HG03378 (cell line): ENCODE data around the gene CDKAL1.
"Not testable (repeated sequence)": the region's sequence is repeated elsewhere in the genome, so short reads cannot be mapped to it uniquely, and the experiment has no call there.

Experiments used
- ATAC-seq: cut with Tn5 transposase; IDR thresholded peaks from one replicate; pipeline ENCODE4 v1.9.1; 2021; ENCODE audit warnings: mild to moderate bottlenecking, moderate library complexity; ENCODE audit not compliant: unreplicated experiment

CDKAL1 gene

DNA sequence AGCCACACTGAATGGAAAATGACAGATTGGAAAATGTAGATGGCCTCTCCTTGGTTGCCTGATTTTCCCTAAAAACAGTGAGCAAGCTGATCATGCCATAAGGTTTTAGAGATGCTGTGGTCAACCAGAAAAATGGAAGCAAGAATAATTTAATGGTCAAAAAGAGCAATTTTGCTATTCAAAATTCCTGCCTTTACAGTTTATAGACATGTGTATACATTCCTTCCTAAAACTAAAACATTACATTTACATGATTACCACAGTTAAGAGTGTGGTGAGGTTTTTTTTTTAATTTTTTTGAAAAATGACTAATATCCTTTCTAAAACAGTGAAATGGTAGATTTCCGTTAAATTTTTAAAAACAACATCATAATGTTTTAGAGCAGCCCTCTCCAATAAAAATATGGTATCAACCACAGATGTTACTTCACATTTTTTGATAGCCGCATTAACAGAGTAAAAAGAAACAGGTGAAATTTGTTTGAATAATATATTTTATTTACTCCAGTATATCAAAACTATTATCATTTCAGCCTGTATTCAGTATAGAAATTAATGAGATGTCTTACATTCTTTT is 652.3 kb downstream of the CDKAL1 start:
- ATAC-seq, result no peak

DNA sequence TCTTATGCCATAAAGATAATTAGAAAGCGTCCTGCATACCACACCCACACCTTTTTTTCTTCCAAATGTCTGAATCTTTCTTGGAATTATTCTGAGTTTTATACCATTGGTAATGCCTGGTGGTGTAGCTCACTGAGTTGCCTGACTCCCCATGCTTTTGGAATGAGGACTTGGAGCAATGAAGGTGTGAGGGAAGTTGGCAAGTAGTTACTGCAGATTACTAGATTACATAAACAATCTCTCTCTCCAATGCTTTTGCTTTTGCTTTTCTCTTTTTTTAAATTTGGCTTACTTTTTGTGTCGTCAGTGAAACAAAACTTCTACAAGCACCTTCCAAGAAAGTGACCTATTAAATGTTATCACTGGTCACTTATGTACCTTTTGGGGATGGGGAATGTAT is 653.2 kb downstream of the CDKAL1 start:
- no peak for ATAC-seq

DNA sequence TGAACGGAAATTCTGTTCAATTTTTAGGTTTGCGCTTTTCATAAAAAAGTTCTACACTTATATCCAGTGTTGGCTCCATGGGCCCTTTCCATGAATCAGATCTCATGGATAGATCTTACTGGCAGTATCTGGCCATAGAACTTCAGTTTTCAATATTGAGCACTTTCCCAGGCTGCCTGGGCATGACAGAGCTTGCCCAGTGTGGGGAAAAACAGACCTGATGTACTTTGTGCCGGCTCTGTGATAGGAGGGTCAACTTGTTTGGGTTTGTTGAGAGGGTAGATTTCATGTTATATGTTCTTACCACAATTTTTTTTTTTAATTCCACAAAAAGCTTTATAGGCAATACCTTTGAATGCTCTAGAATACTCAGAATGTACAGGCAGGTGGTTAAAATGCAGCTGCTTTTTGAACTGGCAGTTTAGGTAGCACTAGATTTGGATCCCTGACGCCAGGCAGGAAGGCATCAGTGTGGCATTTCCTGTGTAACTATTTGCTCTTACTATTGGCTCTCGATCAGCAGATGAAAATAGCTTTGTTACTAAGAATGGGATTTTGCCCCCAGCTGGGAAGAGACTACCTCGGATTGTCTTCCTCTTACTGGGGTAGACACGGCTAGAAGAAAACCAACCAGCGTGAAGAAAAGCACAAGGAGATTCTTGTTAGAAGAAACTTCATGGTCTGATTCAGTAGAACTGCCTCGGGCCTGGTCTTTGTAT is 654.4 kb downstream of the CDKAL1 start:
- no peak for ATAC-seq

- no peak for ATAC-seq
These were observed 655.5 kb downstream of the CDKAL1 start for GRCh38 chr6:21189759-21190158.

GRCh38 chr6:21190701-21191100 is 656.4 kb downstream of the CDKAL1 start:
- ATAC-seq, result peak; percentile 38

DNA sequence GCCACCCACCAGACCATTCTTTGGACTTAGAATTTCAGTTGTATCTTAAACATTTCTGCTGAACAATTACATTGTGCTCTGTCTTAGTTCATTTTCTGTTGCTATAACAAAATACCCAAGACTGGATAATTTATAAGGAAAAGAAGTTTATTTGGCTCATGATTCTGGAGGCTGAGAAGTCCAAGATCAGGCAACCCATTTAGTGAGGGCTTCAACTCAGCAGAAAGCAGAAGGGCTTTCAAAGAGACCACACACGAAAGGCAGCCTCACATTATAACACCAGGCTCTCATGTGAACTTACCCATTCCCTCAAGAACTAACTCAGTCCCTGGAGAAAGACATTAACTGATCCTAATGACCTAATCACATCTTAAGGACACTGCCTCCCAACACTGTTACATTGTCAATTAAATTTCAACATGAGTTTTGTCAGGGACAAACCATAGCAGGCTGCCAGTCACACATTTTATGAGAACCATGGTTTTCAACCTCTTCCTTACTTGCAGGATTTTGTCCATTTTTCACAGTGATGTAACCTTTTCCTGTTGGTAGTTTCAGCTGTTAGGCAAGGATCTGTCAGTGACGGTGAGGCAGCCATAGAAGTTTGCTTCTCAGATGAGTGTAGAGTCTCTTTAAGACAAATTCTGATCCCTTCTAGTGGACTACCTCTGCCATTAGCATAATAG is 659.7 kb downstream of the CDKAL1 start:
- no peak for ATAC-seq

- not testable (repeated sequence) for ATAC-seq
These were observed 661.0 kb downstream of the CDKAL1 start for GRCh38 chr6:21195301-21195700.

DNA sequence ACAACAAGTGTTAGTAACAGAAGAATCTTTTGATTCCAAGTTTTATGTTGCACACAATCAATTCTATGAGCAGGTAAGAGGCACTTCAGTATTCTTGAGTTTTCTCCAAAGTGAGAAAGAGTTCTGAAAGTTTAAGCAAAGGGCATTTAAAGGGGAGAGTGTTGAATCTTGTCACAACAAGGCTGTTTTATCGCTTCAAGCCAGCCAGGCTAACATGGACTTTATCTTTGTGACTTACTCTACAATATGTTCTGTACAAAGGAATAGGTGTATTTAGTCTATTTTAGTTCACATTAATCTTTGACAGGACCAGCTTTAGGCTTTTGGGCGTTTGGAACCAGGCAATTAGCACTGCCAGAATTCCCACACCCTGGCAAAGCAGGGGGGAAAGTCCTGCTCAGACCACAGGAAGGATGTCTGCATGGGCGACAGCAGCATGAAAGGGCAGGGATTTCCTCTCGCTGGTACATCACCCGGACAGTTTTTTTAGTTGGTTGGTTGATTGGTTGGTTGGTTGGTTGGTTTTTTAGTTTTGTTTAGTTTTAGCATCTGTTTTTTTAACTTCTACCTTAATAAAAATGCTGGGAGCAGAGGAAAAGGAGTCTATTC is 663.9 kb downstream of the CDKAL1 start:
- no peak for ATAC-seq

GRCh38 chr6:21199262-21199661 is 665.0 kb downstream of the CDKAL1 start:
- ATAC-seq, result no peak

DNA sequence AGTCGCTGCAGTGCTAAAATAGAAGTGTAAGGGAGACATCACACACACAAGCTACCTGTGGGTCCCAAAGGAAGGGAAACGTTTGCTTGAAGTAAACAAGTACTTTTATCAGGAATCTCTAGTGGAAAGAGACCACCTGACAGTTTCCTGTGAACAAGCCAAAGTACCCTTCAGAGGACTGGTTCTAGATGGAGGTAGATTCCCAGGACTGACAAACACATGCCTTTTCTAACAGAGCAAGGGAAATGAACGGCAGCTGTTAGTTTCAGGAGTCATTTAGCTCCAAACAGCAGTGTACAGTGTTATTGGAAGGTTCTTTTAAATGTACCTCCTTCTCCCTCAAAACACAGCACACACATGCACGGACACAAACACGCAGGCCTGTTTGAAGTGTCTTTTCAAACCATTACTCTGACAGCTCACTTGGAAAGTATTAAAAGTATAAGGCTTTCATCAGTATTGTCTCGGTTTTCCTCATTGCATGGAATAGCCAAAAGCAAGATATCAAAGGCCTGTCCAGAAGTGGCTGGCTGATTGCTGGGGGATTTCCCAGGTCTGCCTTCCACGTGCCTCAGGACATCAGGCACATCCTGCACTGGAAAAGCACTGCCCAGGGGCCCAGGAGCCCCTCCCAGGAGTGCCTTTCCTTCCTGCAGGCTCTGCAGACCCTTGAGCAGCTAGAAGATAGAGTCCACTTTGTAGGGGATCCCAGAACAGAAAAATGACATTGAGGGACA is 666.0 kb downstream of the CDKAL1 start:
- no peak for ATAC-seq

DNA sequence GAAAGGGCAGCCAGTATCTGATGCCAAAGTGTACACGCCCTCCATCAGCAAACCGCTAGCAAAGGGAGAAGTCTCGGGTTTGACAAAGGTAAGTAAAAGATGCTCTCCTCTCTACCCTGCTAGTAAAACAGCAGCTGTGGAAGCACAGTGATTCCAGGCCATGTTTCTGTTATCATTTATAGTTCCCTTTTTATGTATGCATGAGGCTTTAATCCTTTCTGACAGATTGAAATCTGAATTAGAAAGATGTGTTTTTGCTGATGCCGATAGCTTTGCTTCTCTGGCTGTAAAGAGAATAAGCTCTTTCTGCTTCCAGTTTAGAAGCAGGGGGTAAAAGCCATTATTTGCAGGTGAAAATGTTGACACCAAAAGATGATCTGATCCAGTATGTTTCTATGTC is 666.9 kb downstream of the CDKAL1 start:
- no peak for ATAC-seq

GRCh38 chr6:21201637-21202350 is 667.5 kb downstream of the CDKAL1 start:
- no peak for ATAC-seq

- no peak for ATAC-seq
These were observed 668.3 kb downstream of the CDKAL1 start for GRCh38 chr6:21202521-21202920.

DNA sequence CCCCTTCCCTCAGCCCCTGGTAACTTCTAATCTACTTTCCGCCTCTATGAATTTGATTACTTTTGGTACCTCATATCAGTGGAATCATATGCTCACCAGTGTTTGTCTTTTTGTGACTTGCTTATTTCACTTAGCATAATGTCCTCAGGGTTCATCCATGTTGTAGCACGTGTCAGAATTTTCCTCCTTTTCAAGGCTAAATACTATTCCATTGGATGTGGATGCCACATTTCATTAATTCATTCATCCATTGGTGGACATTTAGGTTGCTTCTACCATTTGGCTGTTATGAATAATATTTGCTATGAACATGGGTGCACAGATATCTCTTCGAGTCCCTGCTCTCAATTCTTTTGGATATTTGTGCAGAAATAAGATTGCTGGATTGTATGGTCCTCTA is 670.7 kb downstream of the CDKAL1 start:
- no peak for ATAC-seq

DNA sequence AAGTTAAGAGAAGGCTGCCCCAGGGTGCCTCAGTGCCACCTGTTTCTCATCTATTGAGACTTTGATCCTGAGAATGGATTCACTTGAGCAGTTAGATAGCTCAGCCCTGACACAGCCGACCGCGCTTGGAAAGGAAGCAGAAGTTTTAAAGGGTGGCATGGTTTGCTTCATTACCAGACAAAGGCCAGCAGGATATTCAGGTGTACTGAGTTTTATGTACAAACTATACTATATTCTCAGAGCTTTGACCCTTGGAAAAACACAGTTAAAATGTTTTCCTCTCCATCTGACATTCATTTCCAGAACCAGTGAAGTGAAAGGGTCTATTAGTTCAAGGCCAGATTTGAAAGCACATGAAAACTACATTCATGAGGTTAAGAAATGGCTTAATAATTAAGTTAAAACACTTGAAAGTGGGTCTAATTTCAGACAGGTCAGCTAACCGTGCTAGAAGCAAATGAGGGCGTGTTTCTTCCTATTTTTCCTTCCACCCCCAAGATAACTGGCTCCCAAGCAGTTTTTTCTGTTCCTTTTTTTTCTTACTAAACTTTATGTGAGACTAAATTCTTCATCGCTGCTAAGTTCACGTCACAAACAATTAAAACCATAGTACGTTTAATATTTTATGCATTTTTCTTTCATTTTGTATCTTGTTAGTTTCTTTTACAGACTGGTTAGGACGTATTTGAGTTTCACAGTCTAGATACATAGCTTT is 674.0 kb downstream of the CDKAL1 start:
- peak; percentile 50 for ATAC-seq

DNA sequence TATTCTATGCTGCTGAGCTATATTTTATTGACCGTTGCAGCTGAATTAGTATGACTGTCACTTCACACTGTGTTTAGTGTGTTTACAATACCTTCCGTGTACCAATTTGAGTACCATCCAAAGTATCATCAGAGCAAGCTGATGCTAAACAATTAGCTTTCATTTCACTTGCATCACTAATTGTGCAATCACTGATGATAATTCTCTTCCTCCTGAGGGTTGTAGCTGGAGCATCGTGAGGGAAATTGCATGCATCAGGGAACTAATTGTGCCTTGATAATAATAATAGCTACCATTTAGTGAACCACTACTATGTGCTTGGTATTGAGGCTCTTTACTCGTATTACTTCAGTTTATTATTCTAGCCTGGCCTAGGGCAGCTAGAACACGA is 674.5 kb downstream of the CDKAL1 start:
- no peak for ATAC-seq

DNA sequence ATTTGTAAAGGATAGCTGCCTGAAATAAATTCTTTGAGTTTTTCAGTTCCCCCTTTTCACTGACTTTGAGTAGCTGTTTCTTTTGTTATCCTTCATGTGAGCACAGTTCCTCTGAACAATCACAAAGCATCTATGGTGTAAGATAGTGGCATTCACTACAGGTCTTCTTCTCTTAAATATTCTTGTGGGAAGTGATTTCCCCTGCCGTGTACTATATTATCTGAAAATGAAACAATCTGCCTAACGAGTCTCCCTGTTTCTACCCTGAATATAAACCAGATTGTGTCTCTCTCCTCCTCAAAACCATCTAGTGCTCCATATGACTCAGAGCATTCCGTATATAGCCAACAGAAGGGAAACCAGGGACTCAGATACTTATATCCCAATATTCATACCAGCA is 679.2 kb downstream of the CDKAL1 start:
- ATAC-seq, result peak; percentile 57

- no peak for ATAC-seq
These were observed 680.6 kb downstream of the CDKAL1 start for GRCh38 chr6:21214738-21215448.

DNA sequence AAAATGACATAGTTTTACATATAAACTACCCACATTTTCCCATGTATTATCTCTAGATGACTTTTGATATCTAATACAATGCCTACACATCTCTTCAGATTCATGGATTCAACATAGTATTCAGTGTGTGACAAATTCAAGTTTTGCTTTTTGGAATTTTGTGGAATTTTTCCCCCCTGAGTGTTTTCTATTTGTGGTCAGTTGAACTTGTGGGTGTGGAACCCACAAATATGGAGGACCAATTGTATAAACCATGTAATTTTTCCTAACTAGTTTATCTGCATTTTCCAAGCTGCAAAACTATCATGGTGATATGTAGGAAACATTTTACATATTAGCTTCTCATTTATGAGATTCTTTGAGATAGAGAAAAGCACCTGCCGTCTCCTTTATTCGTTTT is 685.0 kb downstream of the CDKAL1 start:
- ATAC-seq, result no peak
